Large intestine (tissue), 3 donors: ENCODE data around the gene ISLR2. TPM values are rescaled to one million over a fixed set of nuclear protein-coding genes. Genes with fewer than 3 reads are reported as not detected.

ENCODE experiments used
- DNase-seq, 2 donors: peaks; one replicate each; pipeline versions ENCODE4 v3.0.0 to v3.0.0-alpha.2; 2013
- H3K27ac ChIP-seq: one replicate; pipeline ENCODE4 v1.5.1; 2013; ENCODE audit warnings: low read length
- H3K27me3 ChIP-seq: 2 replicates; pipeline ENCODE4 v1.6.1; 2013; ENCODE audit warnings: low read length; ENCODE audit not compliant: control insufficient read depth, insufficient read depth
- H3K36me3 ChIP-seq: 2 replicates; pipeline ENCODE4 v1.6.1; 2013; ENCODE audit warnings: low read length; ENCODE audit not compliant: control insufficient read depth, insufficient read depth
- H3K4me1 ChIP-seq: one replicate; pipeline ENCODE4 v1.6.1; 2013; ENCODE audit warnings: low read length; ENCODE audit not compliant: control insufficient read depth, insufficient read depth
- H3K4me3 ChIP-seq: one replicate; pipeline ENCODE4 v1.5.1; 2013; ENCODE audit warnings: low read length
- H3K9me3 ChIP-seq: one replicate; pipeline ENCODE4 v1.6.1; 2013; ENCODE audit warnings: mild to moderate bottlenecking, low read depth, low read length, moderate library complexity; ENCODE audit not compliant: control insufficient read depth
- WGBS: methylation state at CpG from one replicate; pipeline ENCODE4 v1.1.5; 2013; ENCODE audit warnings: low lambda C conversion rate; ENCODE audit not compliant: insufficient coverage; 5-methylcytosine and 5-hydroxymethylcytosine counted together
- polyA plus RNA-seq: library from polyadenylated mRNA; unstranded; fragments of 120-200 nt; gene quantifications from one replicate; pipeline ENCODE4 v1.2.1, GENCODE V29; 2013

ISLR2 gene
- polyA plus RNA-seq, 1 donor, result 4.9 TPM

- Histone ChIP-seq H3K36me3 (no peaks in the 10 kb centered on the region), H3K4me3 (no peak overlapping the region), H3K27me3 (peaks cover 36% of the 10 kb centered on the region), H3K4me1 (no peaks in the 10 kb centered on the region), H3K27ac (no peak overlapping the region), H3K9me3 (no peaks in the 10 kb centered on the region)
- no peak for DNase-seq
- 100% methylated on average over 2 of the region's 6 CpGs for WGBS
Measured at GRCh38 chr15:74120426-74120825, 10.0 kb upstream of the ISLR2 start.

GRCh38 chr15:74121039-74121438 is 9.3 kb upstream of the ISLR2 start:
- DNase-seq, result no peak
- H3K27ac ChIP-seq, result no peak overlapping the region
- H3K4me3 ChIP-seq, result no peak overlapping the region
- H3K36me3 ChIP-seq, result no peaks in the 10 kb centered on the region
- WGBS, result no CpG with 5 or more reads among the region's 4 CpGs
- H3K9me3 ChIP-seq, result no peaks in the 10 kb centered on the region
- peaks cover 42% of the 10 kb centered on the region for H3K27me3 ChIP-seq
- H3K4me1 ChIP-seq, result no peaks in the 10 kb centered on the region

GRCh38 chr15:74121858-74122257 is 8.5 kb upstream of the ISLR2 start:
- no peaks in the 10 kb centered on the region for H3K36me3 ChIP-seq
- peaks cover 43% of the 10 kb centered on the region for H3K27me3 ChIP-seq
- H3K4me3 ChIP-seq, result no peak overlapping the region
- no peak overlapping the region for H3K27ac ChIP-seq
- no peaks in the 10 kb centered on the region for H3K4me1 ChIP-seq
- H3K9me3 ChIP-seq, result no peaks in the 10 kb centered on the region
- DNase-seq, result no peak
- WGBS, result no CpG with 5 or more reads among the region's 6 CpGs

- peaks cover 1% of the 10 kb centered on the region for H3K9me3 ChIP-seq
- H3K36me3 ChIP-seq, result no peaks in the 10 kb centered on the region
- no peak for DNase-seq
- H3K27ac ChIP-seq, result no peak overlapping the region
- 100% methylated on average over 1 of the region's 5 CpGs for WGBS
- no peak overlapping the region for H3K4me3 ChIP-seq
- H3K27me3 ChIP-seq, result peaks cover 50% of the 10 kb centered on the region
- no peaks in the 10 kb centered on the region for H3K4me1 ChIP-seq
Measured at GRCh38 chr15:74122403-74123130, 7.8 kb upstream of the ISLR2 start.

DNA sequence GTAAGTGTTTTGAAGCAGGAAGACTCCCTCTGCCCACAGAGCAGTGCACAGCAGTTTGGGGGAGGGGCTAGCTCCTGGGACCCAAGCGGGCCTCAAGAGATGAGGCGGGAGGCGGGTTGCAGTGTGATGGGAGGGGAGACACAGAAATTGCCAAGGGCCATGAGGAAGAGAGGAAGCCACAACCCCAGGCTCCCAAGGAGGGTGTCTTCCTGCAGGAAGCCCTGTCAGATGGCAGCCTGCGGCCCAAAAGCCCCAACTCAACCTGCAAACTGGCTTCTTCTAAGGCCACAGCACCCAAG is 7.3 kb upstream of the ISLR2 start:
- no CpG with 5 or more reads among the region's 4 CpGs for WGBS
- no peak for DNase-seq
- no peak overlapping the region for H3K27ac ChIP-seq
- H3K4me3 ChIP-seq, result no peak overlapping the region
- no peaks in the 10 kb centered on the region for H3K36me3 ChIP-seq
- peaks cover 2% of the 10 kb centered on the region for H3K4me1 ChIP-seq
- H3K27me3 ChIP-seq, result peaks cover 55% of the 10 kb centered on the region
- peaks cover 4% of the 10 kb centered on the region for H3K9me3 ChIP-seq

- DNase-seq, result no peak
- no peak overlapping the region for H3K4me3 ChIP-seq
- peaks cover 4% of the 10 kb centered on the region for H3K4me1 ChIP-seq
- peaks cover 61% of the 10 kb centered on the region for H3K27me3 ChIP-seq
- no peaks in the 10 kb centered on the region for H3K36me3 ChIP-seq
- no peak overlapping the region for H3K27ac ChIP-seq
- H3K9me3 ChIP-seq, result peaks cover 5% of the 10 kb centered on the region
- 83% methylated on average over 1 of the region's 4 CpGs for WGBS
Measured at GRCh38 chr15:74123658-74124057, 6.7 kb upstream of the ISLR2 start.

- Histone ChIP-seq H3K27me3 (peaks cover 67% of the 10 kb centered on the region), H3K4me1 (peaks cover 4% of the 10 kb centered on the region), H3K36me3 (no peaks in the 10 kb centered on the region), H3K27ac (no peak overlapping the region), H3K9me3 (peaks cover 5% of the 10 kb centered on the region), H3K4me3 (no peak overlapping the region)
- no peak for DNase-seq
- whole genome bisulfite sequencing, result no CpG with 5 or more reads among the region's 3 CpGs
Measured at GRCh38 chr15:74124196-74124595, 6.2 kb upstream of the ISLR2 start.

DNA sequence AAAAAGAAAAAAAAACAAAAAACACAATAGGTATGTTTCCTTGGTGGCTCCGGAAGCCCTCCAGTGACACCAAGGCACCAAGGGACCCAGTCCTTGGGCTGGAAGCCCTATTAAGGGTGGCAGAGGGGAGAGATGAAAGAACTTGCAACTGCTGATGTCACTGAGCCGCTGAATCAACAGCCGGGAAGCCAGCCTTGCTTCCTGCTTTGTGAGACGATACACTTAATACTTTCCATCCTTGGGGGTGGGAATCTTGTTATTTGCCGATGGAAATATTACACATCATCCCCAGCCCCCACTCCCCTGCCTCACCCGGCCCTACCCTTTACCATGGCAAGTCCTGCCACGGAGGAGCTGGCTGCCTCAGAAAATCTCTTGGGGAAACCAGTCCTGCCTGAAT is 5.6 kb upstream of the ISLR2 start:
- peaks cover 5% of the 10 kb centered on the region for H3K4me1 ChIP-seq
- H3K27me3 ChIP-seq, result peaks cover 72% of the 10 kb centered on the region
- H3K9me3 ChIP-seq, result peaks cover 5% of the 10 kb centered on the region
- DNase-seq, result no peak
- H3K27ac ChIP-seq, result no peak overlapping the region
- no peak overlapping the region for H3K4me3 ChIP-seq
- WGBS, result no CpG with 5 or more reads among the region's 7 CpGs
- H3K36me3 ChIP-seq, result no peaks in the 10 kb centered on the region

- WGBS, result no CpG with 5 or more reads among the region's 44 CpGs
- Histone ChIP-seq H3K27ac (no peak overlapping the region), H3K27me3 (peaks cover 86% of the 10 kb centered on the region), H3K4me1 (peaks cover 7% of the 10 kb centered on the region), H3K4me3 (peak overlapping the region; percentile 5), H3K9me3 (peaks cover 13% of the 10 kb centered on the region), H3K36me3 (no peaks in the 10 kb centered on the region)
- DNase-seq, result peak; percentile 76 to 77
Measured at GRCh38 chr15:74127255-74127953, 3.0 kb upstream of the ISLR2 start.

GRCh38 chr15:74127954-74128784 is 2.2 kb upstream of the ISLR2 start:
- Histone ChIP-seq H3K4me1 (peaks cover 7% of the 10 kb centered on the region), H3K36me3 (no peaks in the 10 kb centered on the region), H3K27me3 (peaks cover 86% of the 10 kb centered on the region), H3K9me3 (peaks cover 21% of the 10 kb centered on the region), H3K4me3 (peak overlapping the region; percentile 5), H3K27ac (no peak overlapping the region)
- DNase-seq, result no peak
- no CpG with 5 or more reads among the region's 53 CpGs for WGBS
